HG03354 (cell line): ENCODE results near the gene ADAM12.

ENCODE experiments used
- ATAC-seq: cut with Tn5 transposase; IDR thresholded peaks from one replicate; pipeline ENCODE4 v1.9.1; 2021; ENCODE audit warnings: mild to moderate bottlenecking; ENCODE audit not compliant: unreplicated experiment, poor library complexity, severe bottlenecking

ADAM12 gene

GRCh38 chr10:126075009-126075408 lies 313.3 kb downstream of the ADAM12 start:
- ATAC-seq, result no peak

- ATAC-seq, result no peak
These were observed 314.0 kb downstream of the ADAM12 start for GRCh38 chr10:126074291-126074690.

GRCh38 chr10:126073606-126074005 lies 314.7 kb downstream of the ADAM12 start:
- no peak for ATAC-seq

- no peak for ATAC-seq
These were observed 315.7 kb downstream of the ADAM12 start for GRCh38 chr10:126072622-126073021.

- ATAC-seq, result no peak
These were observed 317.6 kb downstream of the ADAM12 start for GRCh38 chr10:126070476-126071215.

- no peak for ATAC-seq
These were observed 320.0 kb downstream of the ADAM12 start for GRCh38 chr10:126068322-126068721.

GRCh38 chr10:126066456-126066855 lies 321.8 kb downstream of the ADAM12 start:
- no peak for ATAC-seq

GRCh38 chr10:126065751-126066377 lies 322.4 kb downstream of the ADAM12 start:
- ATAC-seq, result no peak

- no peak for ATAC-seq
These were observed 323.8 kb downstream of the ADAM12 start for GRCh38 chr10:126064512-126064911.

GRCh38 chr10:126063353-126063791 lies 324.9 kb downstream of the ADAM12 start:
- no peak for ATAC-seq

GRCh38 chr10:126062131-126063032 lies 325.9 kb downstream of the ADAM12 start:
- no peak for ATAC-seq

GRCh38 chr10:126061526-126061925 lies 326.8 kb downstream of the ADAM12 start:
- ATAC-seq, result no peak

- ATAC-seq, result no peak
These were observed 327.9 kb downstream of the ADAM12 start for GRCh38 chr10:126060261-126060931.

GRCh38 chr10:126059076-126059826 lies 329.0 kb downstream of the ADAM12 start:
- no peak for ATAC-seq

GRCh38 chr10:126058507-126058906 lies 329.8 kb downstream of the ADAM12 start:
- ATAC-seq, result no peak

- ATAC-seq, result no peak
These were observed 330.2 kb downstream of the ADAM12 start for GRCh38 chr10:126058104-126058503.

GRCh38 chr10:126057494-126057893 lies 330.8 kb downstream of the ADAM12 start:
- ATAC-seq, result no peak

GRCh38 chr10:126054191-126054590 lies 334.1 kb downstream of the ADAM12 start:
- ATAC-seq, result no peak

- ATAC-seq, result no peak
These were observed 336.1 kb downstream of the ADAM12 start for GRCh38 chr10:126052171-126052570.
